DND-41 (cell line): ENCODE results near the gene PLD2.

Source experiments
- EZH2 ChIP-seq: IDR thresholded peaks from 3 replicates; pipeline ENCODE4 v1.6.1; 2012; ENCODE audit warnings: borderline replicate concordance, low read depth, mild to moderate bottlenecking, moderate library complexity, low read length, inconsistent platforms; ENCODE audit not compliant: severe bottlenecking
- TF ChIP-seq, protein P1 (sequence below): IDR thresholded peaks from 2 replicates; pipeline ENCODE4 v1.5.1; 2012; ENCODE audit warnings: borderline replicate concordance, low read length, moderate library complexity, mild to moderate bottlenecking; ENCODE audit not compliant: poor library complexity, severe bottlenecking; ENCODE audit errors: extremely low read depth

- TF ChIP-seq, protein P1, sequence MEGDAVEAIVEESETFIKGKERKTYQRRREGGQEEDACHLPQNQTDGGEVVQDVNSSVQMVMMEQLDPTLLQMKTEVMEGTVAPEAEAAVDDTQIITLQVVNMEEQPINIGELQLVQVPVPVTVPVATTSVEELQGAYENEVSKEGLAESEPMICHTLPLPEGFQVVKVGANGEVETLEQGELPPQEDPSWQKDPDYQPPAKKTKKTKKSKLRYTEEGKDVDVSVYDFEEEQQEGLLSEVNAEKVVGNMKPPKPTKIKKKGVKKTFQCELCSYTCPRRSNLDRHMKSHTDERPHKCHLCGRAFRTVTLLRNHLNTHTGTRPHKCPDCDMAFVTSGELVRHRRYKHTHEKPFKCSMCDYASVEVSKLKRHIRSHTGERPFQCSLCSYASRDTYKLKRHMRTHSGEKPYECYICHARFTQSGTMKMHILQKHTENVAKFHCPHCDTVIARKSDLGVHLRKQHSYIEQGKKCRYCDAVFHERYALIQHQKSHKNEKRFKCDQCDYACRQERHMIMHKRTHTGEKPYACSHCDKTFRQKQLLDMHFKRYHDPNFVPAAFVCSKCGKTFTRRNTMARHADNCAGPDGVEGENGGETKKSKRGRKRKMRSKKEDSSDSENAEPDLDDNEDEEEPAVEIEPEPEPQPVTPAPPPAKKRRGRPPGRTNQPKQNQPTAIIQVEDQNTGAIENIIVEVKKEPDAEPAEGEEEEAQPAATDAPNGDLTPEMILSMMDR: no peak
- no peak for TF ChIP-seq EZH2
Observed at GRCh38 chr17:4802228-4802627, 4.7 kb upstream of the PLD2 start, which contains the start of gene C17orf114.
